WTC11 (cell line): ENCODE data around the gene VIM. TPM values are rescaled to one million over a fixed set of nuclear protein-coding genes. Genes with fewer than 3 reads are reported as not detected.

Source experiments
- ATAC-seq: fragments of 200-7000 bp; cut with Tn5 transposase; 2 replicates; pipeline ENCODE4 v1.10.0; 2021; ENCODE audit warnings: mild to moderate bottlenecking, moderate library complexity
- CTCF ChIA-PET: fragments of 300-600 bp; sonication (Branson Sonifier 250); formaldehyde crosslinking; loops from one replicate; lab custom pipeline; 2021; ENCODE audit warnings: antibody characterized with exemption; lab: Charles Lee
- POLR2A ChIA-PET: fragments of 350-600 bp; sonication (Branson Sonifier 250); formaldehyde crosslinking; loops from one replicate; lab custom pipeline; 2021; ENCODE audit warnings: antibody characterized with exemption; lab: Charles Lee
- DNase-seq: peaks from one replicate; pipeline ENCODE4 v3.0.0; 2021; ENCODE audit warnings: low spot score
- H3K27ac Mint-ChIP-seq: 2 replicates; pipeline ENCODE4 v1.8.0; 2021; ENCODE audit warnings: mixed read lengths
- H3K27me3 Mint-ChIP-seq: 2 replicates; pipeline ENCODE4 v1.8.0; 2021; ENCODE audit warnings: low read depth, mild to moderate bottlenecking, moderate library complexity, mixed read lengths
- H3K36me3 Mint-ChIP-seq: 2 replicates; pipeline ENCODE4 v1.8.0; 2021; ENCODE audit warnings: mixed read lengths
- H3K4me1 Mint-ChIP-seq: 2 replicates; pipeline ENCODE4 v1.8.0; 2022; ENCODE audit warnings: mixed read lengths
- H3K4me3 Mint-ChIP-seq: 2 replicates; pipeline ENCODE4 v1.8.0; 2021; ENCODE audit warnings: mild to moderate bottlenecking, moderate library complexity, mixed read lengths
- H3K9me3 Mint-ChIP-seq: 2 replicates; pipeline ENCODE4 v1.8.0; 2021; ENCODE audit warnings: mixed read lengths
- FOXK1 ChIP-seq: sonication (generic); formaldehyde crosslinking; IDR thresholded peaks from 2 replicates; pipeline ENCODE4 v1.8.0; 2022; ENCODE audit warnings: mild to moderate bottlenecking, moderate library complexity, missing genetic modification reagents
- USF2 ChIP-seq: sonication (generic); formaldehyde crosslinking; IDR thresholded peaks from 2 replicates; pipeline ENCODE4 v1.8.1; 2023; ENCODE audit warnings: mild to moderate bottlenecking, missing genetic modification reagents, moderate library complexity
- total RNA-seq: library from RNA; stranded (reverse); gene quantifications from 3 replicates; pipeline ENCODE4 v1.2.3, GENCODE V29; 2021
- TF ChIP-seq, protein P1 (sequence below): sonication (generic); formaldehyde crosslinking; IDR thresholded peaks from 2 replicates; pipeline ENCODE4 v1.8.1; 2022; ENCODE audit warnings: missing genetic modification reagents, borderline replicate concordance
- TF ChIP-seq, protein P2 (sequence below): sonication (generic); formaldehyde crosslinking; IDR thresholded peaks from 2 replicates; pipeline ENCODE4 v1.8.0; 2023; ENCODE audit warnings: mild to moderate bottlenecking, missing genetic modification reagents
- TF ChIP-seq, protein P3 (sequence below): sonication (generic); formaldehyde crosslinking; IDR thresholded peaks from 2 replicates; pipeline ENCODE4 v1.8.1; 2023; ENCODE audit warnings: mild to moderate bottlenecking, missing genetic modification reagents, borderline replicate concordance
- TF ChIP-seq, protein P4 (sequence below): sonication (generic); formaldehyde crosslinking; IDR thresholded peaks from 2 replicates; pipeline ENCODE4 v1.8.0; 2023; ENCODE audit warnings: missing genetic modification reagents, mild to moderate bottlenecking, borderline replicate concordance

Gene VIM
- total RNA-seq, 1 experiment from 2014 or later: 74.1 TPM

- POLR2A ChIA-PET: no interaction called here
These were observed 12.9 kb upstream of the VIM start for GRCh38 chr10:17214971-17215781.

More at GRCh38 chr10:17214971-17215781, 12.9 kb upstream of the VIM start:
- H3K4me3 Mint-ChIP-seq: no peak overlapping the region
- no peaks in the 10 kb centered on the region for H3K9me3 Mint-ChIP-seq
- no peak for DNase-seq
- peaks cover 34% of the 10 kb centered on the region for H3K4me1 Mint-ChIP-seq
- H3K27ac Mint-ChIP-seq: no peak overlapping the region
- ATAC-seq: no peak
- no peaks in the 10 kb centered on the region for H3K36me3 Mint-ChIP-seq
- TF ChIP-seq USF2 (no peak), FOXK1 (CRISPR knock-in tag) (no peak)
- TF ChIP-seq, protein P1, sequence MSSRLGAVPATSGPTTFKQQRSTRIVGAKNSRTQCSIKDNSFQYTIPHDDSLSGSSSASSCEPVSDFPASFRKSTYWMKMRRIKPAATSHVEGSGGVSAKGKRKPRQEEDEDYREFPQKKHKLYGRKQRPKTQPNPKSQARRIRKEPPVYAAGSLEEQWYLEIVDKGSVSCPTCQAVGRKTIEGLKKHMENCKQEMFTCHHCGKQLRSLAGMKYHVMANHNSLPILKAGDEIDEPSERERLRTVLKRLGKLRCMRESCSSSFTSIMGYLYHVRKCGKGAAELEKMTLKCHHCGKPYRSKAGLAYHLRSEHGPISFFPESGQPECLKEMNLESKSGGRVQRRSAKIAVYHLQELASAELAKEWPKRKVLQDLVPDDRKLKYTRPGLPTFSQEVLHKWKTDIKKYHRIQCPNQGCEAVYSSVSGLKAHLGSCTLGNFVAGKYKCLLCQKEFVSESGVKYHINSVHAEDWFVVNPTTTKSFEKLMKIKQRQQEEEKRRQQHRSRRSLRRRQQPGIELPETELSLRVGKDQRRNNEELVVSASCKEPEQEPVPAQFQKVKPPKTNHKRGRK (CRISPR knock-in tag): no peak
- TF ChIP-seq, protein P2, sequence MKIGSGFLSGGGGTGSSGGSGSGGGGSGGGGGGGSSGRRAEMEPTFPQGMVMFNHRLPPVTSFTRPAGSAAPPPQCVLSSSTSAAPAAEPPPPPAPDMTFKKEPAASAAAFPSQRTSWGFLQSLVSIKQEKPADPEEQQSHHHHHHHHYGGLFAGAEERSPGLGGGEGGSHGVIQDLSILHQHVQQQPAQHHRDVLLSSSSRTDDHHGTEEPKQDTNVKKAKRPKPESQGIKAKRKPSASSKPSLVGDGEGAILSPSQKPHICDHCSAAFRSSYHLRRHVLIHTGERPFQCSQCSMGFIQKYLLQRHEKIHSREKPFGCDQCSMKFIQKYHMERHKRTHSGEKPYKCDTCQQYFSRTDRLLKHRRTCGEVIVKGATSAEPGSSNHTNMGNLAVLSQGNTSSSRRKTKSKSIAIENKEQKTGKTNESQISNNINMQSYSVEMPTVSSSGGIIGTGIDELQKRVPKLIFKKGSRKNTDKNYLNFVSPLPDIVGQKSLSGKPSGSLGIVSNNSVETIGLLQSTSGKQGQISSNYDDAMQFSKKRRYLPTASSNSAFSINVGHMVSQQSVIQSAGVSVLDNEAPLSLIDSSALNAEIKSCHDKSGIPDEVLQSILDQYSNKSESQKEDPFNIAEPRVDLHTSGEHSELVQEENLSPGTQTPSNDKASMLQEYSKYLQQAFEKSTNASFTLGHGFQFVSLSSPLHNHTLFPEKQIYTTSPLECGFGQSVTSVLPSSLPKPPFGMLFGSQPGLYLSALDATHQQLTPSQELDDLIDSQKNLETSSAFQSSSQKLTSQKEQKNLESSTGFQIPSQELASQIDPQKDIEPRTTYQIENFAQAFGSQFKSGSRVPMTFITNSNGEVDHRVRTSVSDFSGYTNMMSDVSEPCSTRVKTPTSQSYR: no peak
- TF ChIP-seq, protein P3, sequence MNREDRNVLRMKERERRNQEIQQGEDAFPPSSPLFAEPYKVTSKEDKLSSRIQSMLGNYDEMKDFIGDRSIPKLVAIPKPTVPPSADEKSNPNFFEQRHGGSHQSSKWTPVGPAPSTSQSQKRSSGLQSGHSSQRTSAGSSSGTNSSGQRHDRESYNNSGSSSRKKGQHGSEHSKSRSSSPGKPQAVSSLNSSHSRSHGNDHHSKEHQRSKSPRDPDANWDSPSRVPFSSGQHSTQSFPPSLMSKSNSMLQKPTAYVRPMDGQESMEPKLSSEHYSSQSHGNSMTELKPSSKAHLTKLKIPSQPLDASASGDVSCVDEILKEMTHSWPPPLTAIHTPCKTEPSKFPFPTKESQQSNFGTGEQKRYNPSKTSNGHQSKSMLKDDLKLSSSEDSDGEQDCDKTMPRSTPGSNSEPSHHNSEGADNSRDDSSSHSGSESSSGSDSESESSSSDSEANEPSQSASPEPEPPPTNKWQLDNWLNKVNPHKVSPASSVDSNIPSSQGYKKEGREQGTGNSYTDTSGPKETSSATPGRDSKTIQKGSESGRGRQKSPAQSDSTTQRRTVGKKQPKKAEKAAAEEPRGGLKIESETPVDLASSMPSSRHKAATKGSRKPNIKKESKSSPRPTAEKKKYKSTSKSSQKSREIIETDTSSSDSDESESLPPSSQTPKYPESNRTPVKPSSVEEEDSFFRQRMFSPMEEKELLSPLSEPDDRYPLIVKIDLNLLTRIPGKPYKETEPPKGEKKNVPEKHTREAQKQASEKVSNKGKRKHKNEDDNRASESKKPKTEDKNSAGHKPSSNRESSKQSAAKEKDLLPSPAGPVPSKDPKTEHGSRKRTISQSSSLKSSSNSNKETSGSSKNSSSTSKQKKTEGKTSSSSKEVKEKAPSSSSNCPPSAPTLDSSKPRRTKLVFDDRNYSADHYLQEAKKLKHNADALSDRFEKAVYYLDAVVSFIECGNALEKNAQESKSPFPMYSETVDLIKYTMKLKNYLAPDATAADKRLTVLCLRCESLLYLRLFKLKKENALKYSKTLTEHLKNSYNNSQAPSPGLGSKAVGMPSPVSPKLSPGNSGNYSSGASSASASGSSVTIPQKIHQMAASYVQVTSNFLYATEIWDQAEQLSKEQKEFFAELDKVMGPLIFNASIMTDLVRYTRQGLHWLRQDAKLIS: no peak
- TF ChIP-seq, protein P4, sequence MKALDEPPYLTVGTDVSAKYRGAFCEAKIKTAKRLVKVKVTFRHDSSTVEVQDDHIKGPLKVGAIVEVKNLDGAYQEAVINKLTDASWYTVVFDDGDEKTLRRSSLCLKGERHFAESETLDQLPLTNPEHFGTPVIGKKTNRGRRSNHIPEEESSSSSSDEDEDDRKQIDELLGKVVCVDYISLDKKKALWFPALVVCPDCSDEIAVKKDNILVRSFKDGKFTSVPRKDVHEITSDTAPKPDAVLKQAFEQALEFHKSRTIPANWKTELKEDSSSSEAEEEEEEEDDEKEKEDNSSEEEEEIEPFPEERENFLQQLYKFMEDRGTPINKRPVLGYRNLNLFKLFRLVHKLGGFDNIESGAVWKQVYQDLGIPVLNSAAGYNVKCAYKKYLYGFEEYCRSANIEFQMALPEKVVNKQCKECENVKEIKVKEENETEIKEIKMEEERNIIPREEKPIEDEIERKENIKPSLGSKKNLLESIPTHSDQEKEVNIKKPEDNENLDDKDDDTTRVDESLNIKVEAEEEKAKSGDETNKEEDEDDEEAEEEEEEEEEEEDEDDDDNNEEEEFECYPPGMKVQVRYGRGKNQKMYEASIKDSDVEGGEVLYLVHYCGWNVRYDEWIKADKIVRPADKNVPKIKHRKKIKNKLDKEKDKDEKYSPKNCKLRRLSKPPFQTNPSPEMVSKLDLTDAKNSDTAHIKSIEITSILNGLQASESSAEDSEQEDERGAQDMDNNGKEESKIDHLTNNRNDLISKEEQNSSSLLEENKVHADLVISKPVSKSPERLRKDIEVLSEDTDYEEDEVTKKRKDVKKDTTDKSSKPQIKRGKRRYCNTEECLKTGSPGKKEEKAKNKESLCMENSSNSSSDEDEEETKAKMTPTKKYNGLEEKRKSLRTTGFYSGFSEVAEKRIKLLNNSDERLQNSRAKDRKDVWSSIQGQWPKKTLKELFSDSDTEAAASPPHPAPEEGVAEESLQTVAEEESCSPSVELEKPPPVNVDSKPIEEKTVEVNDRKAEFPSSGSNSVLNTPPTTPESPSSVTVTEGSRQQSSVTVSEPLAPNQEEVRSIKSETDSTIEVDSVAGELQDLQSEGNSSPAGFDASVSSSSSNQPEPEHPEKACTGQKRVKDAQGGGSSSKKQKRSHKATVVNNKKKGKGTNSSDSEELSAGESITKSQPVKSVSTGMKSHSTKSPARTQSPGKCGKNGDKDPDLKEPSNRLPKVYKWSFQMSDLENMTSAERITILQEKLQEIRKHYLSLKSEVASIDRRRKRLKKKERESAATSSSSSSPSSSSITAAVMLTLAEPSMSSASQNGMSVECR: no peak
- CTCF ChIA-PET: interaction anchor here (0.9 to 1.4 kb wide), 2 partner anchors 14 to 16 kb away, joined by 3 read pairs; no protein-coding TSS in a partner anchor
- no peaks in the 10 kb centered on the region for H3K27me3 Mint-ChIP-seq
